ENCODE results near the gene PRKAG2. TPM values are rescaled to one million over a fixed set of nuclear protein-coding genes. Genes with fewer than 3 reads are reported as not detected.

Gene PRKAG2
- total and polyA plus RNA-seq, 4 donors: 3.6 to 25.1 (median 16.8) TPM

GRCh38 chr7:151700586-151701165 is 176.2 kb downstream of the PRKAG2 start:
- Histone ChIP-seq H3K9me3 (ENCODE audit: control insufficient read depth in 4 of 4, low read length in 3 of 4) (no peaks in the 10 kb centered on the region), H3K9ac (ENCODE audit: low read depth in 1 of 2, low read length in 2 of 2) (no peak overlapping the region), H3K27ac (ENCODE audit: low read depth in 1 of 2, low read length in 2 of 2) (no peak overlapping the region), H3K4me3 (ENCODE audit: low read depth in 1 of 3, low read length in 3 of 3) (no peak overlapping the region), H3K27me3 (ENCODE audit: control insufficient read depth in 4 of 4, insufficient read depth in 4 of 4, low read length in 3 of 4) (no peaks in the 10 kb centered on the region), H3K4me1 (ENCODE audit: control insufficient read depth in 4 of 4, insufficient read depth in 4 of 4, low read length in 3 of 4) (peaks cover 11 to 18% (median 14%) of the 10 kb centered on the region in 4 donors), H3K36me3 (ENCODE audit: control insufficient read depth in 4 of 4, insufficient read depth in 3 of 4, low read depth in 1 of 4, low read length in 3 of 4) (peaks cover 0 to 2% (median 2%) of the 10 kb centered on the region in 4 donors)
- no peak for DNase-seq (ENCODE audit: low spot score)
- WGBS: 89% methylated on average over 13 of the region's 13 CpGs
- TF ChIP-seq YY1 (IDR thresholded peaks at IDR 0.05) (no peak), MAX (IDR thresholded peaks at IDR 0.05) (no peak), FOXA2 (IDR thresholded peaks at IDR 0.05) (no peak), FOXA1 (IDR thresholded peaks at IDR 0.05) (no peak), RXRA (IDR thresholded peaks at IDR 0.05) (no peak), RAD21 (IDR thresholded peaks at IDR 0.05) (no peak), HNF4A (conservative IDR thresholded peaks at IDR 0.05) (no peak), CTCF (IDR thresholded peaks at IDR 0.05; ENCODE audit: low read depth, low read length, missing input control) (no peak), ZBTB33 (IDR thresholded peaks at IDR 0.05) (no peak), REST (IDR thresholded peaks at IDR 0.05) (no peak), EGR1 (IDR thresholded peaks at IDR 0.05; ENCODE audit: low read depth in 2 of 2) (no peak), GABPA (IDR thresholded peaks at IDR 0.05 in 1 of 2, conservative IDR thresholded peaks at IDR 0.05 in 1 of 2) (no peak), JUND (IDR thresholded peaks at IDR 0.05) (no peak)

- Histone ChIP-seq H3K27me3 (ENCODE audit: control insufficient read depth in 4 of 4, insufficient read depth in 4 of 4, low read length in 3 of 4) (no peaks in the 10 kb centered on the region), H3K36me3 (ENCODE audit: control insufficient read depth in 4 of 4, insufficient read depth in 3 of 4, low read depth in 1 of 4, low read length in 3 of 4) (peaks cover 0 to 2% (median 2%) of the 10 kb centered on the region in 4 donors), H3K9ac (ENCODE audit: low read depth in 1 of 2, low read length in 2 of 2) (no peak overlapping the region), H3K4me1 (ENCODE audit: control insufficient read depth in 4 of 4, insufficient read depth in 4 of 4, low read length in 3 of 4) (peaks cover 15 to 25% (median 21%) of the 10 kb centered on the region in 4 donors), H3K4me3 (ENCODE audit: low read depth in 1 of 3, low read length in 3 of 3) (no peak overlapping the region), H3K9me3 (ENCODE audit: control insufficient read depth in 4 of 4, low read length in 3 of 4) (no peaks in the 10 kb centered on the region), H3K27ac (ENCODE audit: low read depth in 1 of 2, low read length in 2 of 2) (no peak overlapping the region)
- DNase-seq (ENCODE audit: low spot score): no peak
- 88% methylated on average over 10 of the region's 10 CpGs for WGBS
- TF ChIP-seq YY1 (IDR thresholded peaks at IDR 0.05): no peak
- no peak for TF ChIP-seq HNF4G (IDR thresholded peaks at IDR 0.05)
- TF ChIP-seq RAD21 (IDR thresholded peaks at IDR 0.05): no peak
- TF ChIP-seq MAX (IDR thresholded peaks at IDR 0.05): no peak
- TF ChIP-seq CTCF (IDR thresholded peaks at IDR 0.05; ENCODE audit: low read depth, low read length, missing input control): no peak
- no peak for TF ChIP-seq ATF3 (IDR thresholded peaks at IDR 0.05)
- TF ChIP-seq EGR1 (IDR thresholded peaks at IDR 0.05; ENCODE audit: low read depth in 2 of 2): no peak
- no peak for TF ChIP-seq REST (IDR thresholded peaks at IDR 0.05)
Observed at GRCh38 chr7:151699928-151700319, 177.0 kb downstream of the PRKAG2 start.
